Stomach (tissue), 4 donors: Measurements from ENCODE around the gene TFRC.

Experiments
- EP300 ChIP-seq: sonication (generic); formaldehyde crosslinking; IDR thresholded peaks from one replicate; pipeline ENCODE4 v1.6.1; 2017; ENCODE audit warnings: antibody characterized with exemption
- TF ChIP-seq, protein P1 (sequence below), 7 experiments: fragments of 450-650 bp in 4 of 7; fragments of 200-600 bp in 3 of 7; sonication (generic) in 3 of 7; IDR thresholded peaks; one replicate each; pipeline ENCODE4 v1.5.1; 2016 to 2019; ENCODE audit warnings: antibody characterized with exemption in 7 of 7, control low read depth in 2 of 7, mild to moderate bottlenecking in 1 of 7

DNA sequence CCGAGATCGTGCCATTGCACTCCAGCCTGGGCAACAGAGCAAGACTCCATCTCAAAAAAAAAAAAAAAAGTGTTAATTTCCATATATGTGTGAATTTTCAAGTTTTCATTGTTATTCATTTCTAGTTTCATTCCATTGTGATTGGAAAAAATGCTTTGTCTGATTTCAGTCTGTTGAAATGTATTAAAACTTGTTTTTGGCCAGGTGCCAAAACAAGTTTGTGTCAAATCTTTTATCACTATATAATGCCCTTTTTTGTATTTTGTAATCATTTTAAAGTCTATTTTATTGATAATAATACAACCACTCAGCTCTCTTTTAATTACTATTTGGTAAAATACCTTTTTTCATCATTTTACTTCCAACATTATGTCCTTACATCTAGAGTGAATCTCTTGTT is 42.5 kb downstream of the TFRC start:
- TF ChIP-seq, protein P1, sequence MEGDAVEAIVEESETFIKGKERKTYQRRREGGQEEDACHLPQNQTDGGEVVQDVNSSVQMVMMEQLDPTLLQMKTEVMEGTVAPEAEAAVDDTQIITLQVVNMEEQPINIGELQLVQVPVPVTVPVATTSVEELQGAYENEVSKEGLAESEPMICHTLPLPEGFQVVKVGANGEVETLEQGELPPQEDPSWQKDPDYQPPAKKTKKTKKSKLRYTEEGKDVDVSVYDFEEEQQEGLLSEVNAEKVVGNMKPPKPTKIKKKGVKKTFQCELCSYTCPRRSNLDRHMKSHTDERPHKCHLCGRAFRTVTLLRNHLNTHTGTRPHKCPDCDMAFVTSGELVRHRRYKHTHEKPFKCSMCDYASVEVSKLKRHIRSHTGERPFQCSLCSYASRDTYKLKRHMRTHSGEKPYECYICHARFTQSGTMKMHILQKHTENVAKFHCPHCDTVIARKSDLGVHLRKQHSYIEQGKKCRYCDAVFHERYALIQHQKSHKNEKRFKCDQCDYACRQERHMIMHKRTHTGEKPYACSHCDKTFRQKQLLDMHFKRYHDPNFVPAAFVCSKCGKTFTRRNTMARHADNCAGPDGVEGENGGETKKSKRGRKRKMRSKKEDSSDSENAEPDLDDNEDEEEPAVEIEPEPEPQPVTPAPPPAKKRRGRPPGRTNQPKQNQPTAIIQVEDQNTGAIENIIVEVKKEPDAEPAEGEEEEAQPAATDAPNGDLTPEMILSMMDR (IDR thresholded peaks at IDR 0.05), result no peak
- TF ChIP-seq EP300, result no peak
